ENCODE results near the gene TFF1. TPM values are rescaled to one million over a fixed set of nuclear protein-coding genes. Genes with fewer than 3 reads are reported as not detected.

The TFF1 gene
- total RNA-seq, 2 donors from 2014 or later, result not detected

DNA sequence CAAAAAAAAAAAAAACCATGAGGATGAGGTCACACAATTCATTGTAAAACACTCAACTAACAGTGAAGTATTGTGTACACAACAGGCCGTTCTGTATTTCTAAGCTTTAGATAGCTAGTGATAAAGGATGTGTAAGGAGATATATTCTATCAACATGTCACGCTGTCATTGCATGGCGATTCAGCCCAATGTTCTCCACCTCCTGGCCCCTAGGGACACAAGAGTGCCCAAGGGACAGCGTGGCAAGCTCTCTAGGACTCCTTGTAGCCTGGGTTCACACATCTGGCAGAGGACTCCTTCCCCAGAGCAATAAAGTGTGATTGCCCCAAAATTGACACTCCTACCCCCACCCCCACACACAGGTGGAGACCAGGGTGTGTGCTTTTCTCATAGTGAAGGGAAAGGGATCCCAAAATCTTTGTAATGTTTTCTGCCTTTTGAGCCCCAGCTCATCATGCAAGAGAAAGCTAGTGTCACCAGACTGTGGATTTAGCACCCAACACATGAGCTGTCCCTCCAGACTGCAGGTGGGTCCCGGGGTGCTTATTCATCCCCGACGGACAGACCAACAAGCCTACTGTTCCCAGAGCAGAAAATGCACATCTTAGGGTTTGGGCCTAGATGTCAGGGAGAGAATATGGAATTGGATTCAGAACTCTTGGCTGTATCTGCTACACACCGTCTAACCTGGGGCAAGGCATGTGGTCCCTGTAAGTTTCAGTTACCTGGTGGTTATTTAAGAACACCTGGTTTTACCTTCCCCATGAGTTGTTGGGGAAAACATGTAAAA is 18.0 kb upstream of the TFF1 start:
- Mint-ChIP-seq H3K36me3 (ENCODE audit: low read depth) (peaks cover 6% of the 10 kb centered on the region), H3K4me1 (peaks cover 25% of the 10 kb centered on the region), H3K27ac (peak overlapping the region; percentile 45), H3K4me3 (no peak overlapping the region), H3K27me3 (no peaks in the 10 kb centered on the region)
- ATAC-seq (no peak), DNase-seq (no peak)
- no peaks in the 10 kb centered on the region for H3K9me3 ChIP-seq (ENCODE audit: control insufficient read depth, low read length, poor library complexity, severe bottlenecking)

DNA sequence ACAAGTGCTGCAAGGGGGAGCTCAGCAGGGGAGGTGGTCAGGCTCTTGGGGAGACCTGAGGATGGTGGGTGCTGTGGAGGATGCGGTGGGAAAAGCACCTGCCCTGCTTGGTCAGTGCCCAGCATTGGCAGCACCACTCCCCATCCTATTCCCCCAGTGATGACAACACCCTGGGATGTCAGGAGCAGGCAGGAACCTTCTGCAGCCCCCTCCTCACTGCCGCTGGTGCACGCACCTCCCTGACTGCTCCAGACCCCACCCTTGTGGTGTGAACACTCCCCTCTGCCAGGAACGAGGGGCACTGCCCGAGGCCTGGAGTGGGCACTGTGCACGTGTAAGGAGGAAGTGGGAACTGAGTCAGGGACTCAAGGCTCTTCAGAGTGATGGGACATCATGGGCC is 17.0 kb upstream of the TFF1 start:
- Mint-ChIP-seq H3K27me3 (no peaks in the 10 kb centered on the region), H3K36me3 (ENCODE audit: low read depth) (peaks cover 6% of the 10 kb centered on the region), H3K27ac (no peak overlapping the region), H3K4me1 (peaks cover 16% of the 10 kb centered on the region), H3K4me3 (no peak overlapping the region)
- DNase-seq (no peak), ATAC-seq (no peak)
- no peaks in the 10 kb centered on the region for H3K9me3 ChIP-seq (ENCODE audit: control insufficient read depth, low read length, poor library complexity, severe bottlenecking)

DNA sequence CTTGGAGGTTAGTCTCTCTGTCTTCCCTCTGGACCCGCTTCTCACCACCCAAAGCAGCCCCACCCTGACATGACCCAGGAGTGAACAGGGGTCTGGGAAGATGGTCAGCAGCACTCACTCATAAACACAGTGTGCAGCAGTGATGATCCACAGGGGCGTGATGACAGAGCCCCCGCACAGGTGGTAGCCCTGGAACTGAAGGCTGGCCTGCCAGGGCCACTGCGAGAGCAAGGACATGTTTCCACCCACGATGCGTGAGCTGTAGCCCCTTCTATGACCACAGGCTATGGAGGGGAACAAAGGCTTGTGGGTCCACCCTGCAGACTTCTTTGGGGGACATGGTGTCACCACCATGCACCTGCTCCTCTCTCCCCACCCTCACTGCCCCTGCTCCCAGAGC is 16.6 kb upstream of the TFF1 start:
- no peaks in the 10 kb centered on the region for H3K27me3 Mint-ChIP-seq
- no peak for ATAC-seq
- H3K9me3 ChIP-seq (ENCODE audit: control insufficient read depth, low read length, poor library complexity, severe bottlenecking), result no peaks in the 10 kb centered on the region
- peaks cover 12% of the 10 kb centered on the region for H3K4me1 Mint-ChIP-seq
- no peak overlapping the region for H3K27ac Mint-ChIP-seq
- H3K36me3 Mint-ChIP-seq (ENCODE audit: low read depth), result peaks cover 6% of the 10 kb centered on the region
- H3K4me3 Mint-ChIP-seq, result no peak overlapping the region
- no peak for DNase-seq

DNA sequence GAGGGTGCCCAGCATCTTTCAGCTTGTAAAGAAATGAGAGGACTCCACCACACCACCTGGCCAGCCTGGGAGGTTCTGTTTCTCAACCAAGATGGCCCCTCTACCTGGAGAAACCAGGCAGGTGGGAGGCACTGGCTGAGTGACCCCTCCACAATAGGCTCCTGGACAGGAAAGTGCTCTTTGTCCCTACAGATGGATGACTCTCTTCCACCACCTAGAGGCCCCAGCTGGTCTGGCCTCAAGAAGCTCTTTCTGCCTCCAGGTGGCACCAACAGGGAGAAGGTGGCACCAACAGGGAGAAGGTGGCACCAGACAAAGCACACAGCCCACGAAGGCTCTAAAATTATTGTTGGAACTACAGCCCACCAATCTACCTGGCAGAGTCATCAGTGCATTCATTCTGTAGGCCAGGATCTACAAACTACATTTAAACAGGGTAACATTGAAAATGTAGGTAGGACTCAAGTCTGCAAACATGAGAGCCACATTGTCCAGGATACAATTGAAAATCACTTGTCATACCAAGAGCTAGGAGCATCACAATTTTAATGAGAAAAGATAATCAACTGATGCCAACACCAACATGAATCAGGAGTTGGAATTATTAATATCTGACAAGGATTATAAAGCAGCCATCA is 15.1 kb upstream of the TFF1 start:
- H3K27ac Mint-ChIP-seq, result no peak overlapping the region
- no peaks in the 10 kb centered on the region for H3K27me3 Mint-ChIP-seq
- H3K4me3 Mint-ChIP-seq, result no peak overlapping the region
- peaks cover 2% of the 10 kb centered on the region for H3K4me1 Mint-ChIP-seq
- H3K9me3 ChIP-seq (ENCODE audit: control insufficient read depth, low read length, poor library complexity, severe bottlenecking), result no peaks in the 10 kb centered on the region
- DNase-seq (peak in 1 of 3 donors; percentile 30), ATAC-seq (peak; percentile 78)
- H3K36me3 Mint-ChIP-seq (ENCODE audit: low read depth), result peaks cover 3% of the 10 kb centered on the region

DNA sequence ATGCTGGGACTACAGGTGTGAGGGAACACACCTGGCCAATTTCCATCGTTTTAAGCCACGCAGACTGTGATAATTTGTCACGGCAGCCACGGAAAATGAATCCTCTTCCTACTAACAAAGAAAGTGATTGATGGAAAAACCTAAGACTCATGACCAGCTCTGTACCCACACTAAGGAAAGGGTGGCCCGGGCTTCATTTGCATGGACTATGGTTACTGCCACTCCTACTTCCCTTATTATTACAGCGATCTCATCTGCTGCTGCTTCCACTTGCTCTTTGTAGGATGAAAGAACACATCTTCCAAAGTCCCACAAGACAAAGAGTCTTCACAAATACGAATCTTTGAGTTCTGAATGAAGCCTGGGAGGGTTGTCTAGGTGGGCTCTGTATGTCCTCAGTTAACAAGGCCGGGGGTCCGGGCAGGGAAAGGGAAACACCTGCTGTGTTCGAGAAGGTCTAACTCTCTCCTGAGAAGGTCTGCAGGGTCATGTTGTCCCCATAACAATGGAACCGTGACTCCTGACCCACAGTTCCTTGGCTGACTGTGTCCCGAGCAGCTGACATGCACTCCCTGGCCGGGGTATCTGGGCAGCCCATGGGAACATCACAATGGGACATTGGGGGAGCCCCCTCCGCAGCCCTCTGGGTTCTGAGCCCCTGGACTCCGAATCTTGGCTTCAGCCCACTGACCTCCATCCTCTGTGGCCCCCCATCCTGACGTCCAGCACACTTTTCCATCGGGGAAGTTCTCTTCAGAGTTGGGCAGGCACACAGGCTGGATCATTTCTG is 13.3 kb upstream of the TFF1 start:
- ATAC-seq, result no peak
- no peak overlapping the region for H3K4me3 Mint-ChIP-seq
- H3K9me3 ChIP-seq (ENCODE audit: control insufficient read depth, low read length, poor library complexity, severe bottlenecking), result no peaks in the 10 kb centered on the region
- H3K4me1 Mint-ChIP-seq, result peaks cover 2% of the 10 kb centered on the region
- H3K27ac Mint-ChIP-seq, result no peak overlapping the region
- H3K36me3 Mint-ChIP-seq (ENCODE audit: low read depth), result peaks cover 3% of the 10 kb centered on the region
- DNase-seq, result no peak
- H3K27me3 Mint-ChIP-seq, result peaks cover 4% of the 10 kb centered on the region

DNA sequence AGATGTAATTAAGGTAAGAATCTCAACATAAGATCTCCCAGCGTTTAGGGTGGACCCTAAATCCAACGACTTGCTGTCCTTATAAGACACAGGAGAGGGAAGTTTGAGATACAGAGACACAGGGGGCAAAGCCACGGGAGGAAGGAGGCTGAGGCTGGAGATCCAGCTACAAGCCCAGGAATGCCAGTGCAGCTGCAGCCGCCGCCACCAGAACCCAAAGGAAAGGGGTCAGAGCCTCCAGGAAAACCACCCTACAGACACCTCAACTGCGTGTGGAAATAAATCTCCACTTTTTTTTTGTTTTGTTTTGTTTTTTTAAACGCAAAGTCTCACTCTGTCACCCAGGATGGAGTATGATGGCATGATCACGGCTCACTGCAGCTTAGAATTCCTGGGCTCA is 12.1 kb upstream of the TFF1 start:
- Mint-ChIP-seq H3K36me3 (ENCODE audit: low read depth) (peaks cover 3% of the 10 kb centered on the region), H3K27me3 (peaks cover 4% of the 10 kb centered on the region), H3K4me3 (no peak overlapping the region), H3K27ac (no peak overlapping the region), H3K4me1 (peaks cover 4% of the 10 kb centered on the region)
- DNase-seq (no peak), ATAC-seq (no peak)
- no peaks in the 10 kb centered on the region for H3K9me3 ChIP-seq (ENCODE audit: control insufficient read depth, low read length, poor library complexity, severe bottlenecking)

DNA sequence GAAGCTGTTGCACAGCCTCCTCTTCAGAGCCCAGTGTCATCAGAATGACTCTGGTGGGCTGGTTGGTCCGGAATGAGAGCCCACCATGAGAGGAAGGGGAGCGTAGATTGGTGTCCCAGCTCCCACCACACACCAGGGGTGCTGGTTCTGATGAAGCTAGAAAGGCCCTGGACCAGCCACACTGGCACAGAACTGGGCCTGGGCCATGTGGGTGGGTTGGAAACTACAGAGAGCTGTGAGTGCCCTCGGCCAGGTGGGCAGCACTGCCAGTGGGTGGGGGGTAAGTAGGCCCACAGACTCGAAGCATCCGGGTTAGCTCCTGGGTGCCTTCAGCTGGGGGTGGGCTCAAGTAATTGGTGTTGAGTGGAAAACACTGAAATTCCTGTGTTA is 11.6 kb upstream of the TFF1 start:
- Mint-ChIP-seq H3K27me3 (peaks cover 4% of the 10 kb centered on the region), H3K27ac (peak overlapping the region; percentile 56), H3K4me1 (peaks cover 4% of the 10 kb centered on the region), H3K4me3 (no peak overlapping the region), H3K36me3 (ENCODE audit: low read depth) (peaks cover 3% of the 10 kb centered on the region)
- H3K9me3 ChIP-seq (ENCODE audit: control insufficient read depth, low read length, poor library complexity, severe bottlenecking), result no peaks in the 10 kb centered on the region
- ATAC-seq (no peak), DNase-seq (no peak)

DNA sequence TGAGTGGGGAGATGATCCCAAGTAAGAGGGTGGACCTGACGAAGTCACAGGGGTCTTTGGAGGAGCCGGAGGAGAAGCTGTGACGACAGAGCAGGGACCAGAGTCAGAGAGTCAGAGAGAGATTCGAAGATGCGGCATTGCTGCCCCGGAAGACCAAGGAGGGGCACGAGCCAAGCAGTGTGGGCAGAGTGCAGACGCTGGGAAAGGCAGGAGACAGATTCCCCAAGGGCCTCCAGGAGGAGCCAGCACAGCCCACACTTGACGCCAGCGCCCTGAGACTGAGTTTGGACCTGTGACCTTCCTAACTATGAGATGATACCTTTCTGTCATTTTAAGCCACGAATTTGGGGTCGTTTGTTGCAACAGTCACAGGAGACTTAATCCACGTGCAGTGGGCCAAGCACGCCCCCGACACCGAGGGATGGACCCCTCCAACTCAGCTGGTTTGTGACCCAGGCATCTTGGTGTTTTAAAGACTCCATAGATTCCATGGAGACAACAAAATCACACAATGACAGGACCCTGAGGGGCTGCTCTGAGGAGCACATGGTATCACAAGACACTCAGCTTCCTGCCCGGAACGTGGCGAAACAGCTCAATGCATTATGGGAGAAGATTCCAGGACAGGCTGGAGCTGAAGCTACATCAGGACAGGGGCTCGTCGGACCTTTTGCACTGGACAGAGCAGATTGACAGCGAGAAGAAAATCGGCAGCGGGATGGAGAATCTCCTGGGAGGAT is 11.0 kb upstream of the TFF1 start:
- no peaks in the 10 kb centered on the region for H3K36me3 Mint-ChIP-seq (ENCODE audit: low read depth)
- no peak for ATAC-seq
- H3K9me3 ChIP-seq (ENCODE audit: control insufficient read depth, low read length, poor library complexity, severe bottlenecking), result no peaks in the 10 kb centered on the region
- H3K27me3 Mint-ChIP-seq, result peaks cover 4% of the 10 kb centered on the region
- peaks cover 4% of the 10 kb centered on the region for H3K4me1 Mint-ChIP-seq
- H3K27ac Mint-ChIP-seq, result peak overlapping the region; percentile 56
- no peak for DNase-seq
- no peak overlapping the region for H3K4me3 Mint-ChIP-seq

DNA sequence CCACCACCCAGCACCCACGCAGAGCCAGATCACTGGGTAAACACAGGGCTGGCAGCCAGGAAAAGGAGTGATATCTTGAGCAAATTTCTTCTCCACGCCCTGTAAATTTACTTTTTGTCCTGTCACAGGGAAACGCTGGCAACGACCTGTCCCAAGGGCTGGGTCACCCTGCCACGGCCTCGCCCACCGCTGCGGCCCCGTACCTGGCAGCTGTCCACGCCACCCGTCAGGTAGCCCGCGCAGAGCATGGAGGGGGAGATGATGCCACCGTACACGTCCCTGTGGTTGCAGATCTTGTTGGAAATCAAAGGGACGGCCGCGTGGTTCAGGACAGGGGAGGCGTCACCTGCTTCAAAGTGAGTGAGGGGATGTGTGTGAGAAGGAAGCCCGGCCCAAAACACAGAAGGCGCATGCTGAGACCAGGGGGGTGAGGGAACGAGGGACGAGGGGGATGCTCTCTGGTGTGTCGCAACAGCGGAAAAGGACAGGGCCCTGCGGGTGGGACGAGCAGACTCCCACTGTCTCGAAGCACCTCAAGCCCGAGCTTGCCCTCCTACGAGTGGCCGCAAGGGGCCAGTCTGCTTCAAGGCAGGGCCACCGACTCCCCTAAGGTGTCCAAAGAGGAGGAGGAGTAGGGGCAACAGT is 10.1 kb upstream of the TFF1 start:
- Mint-ChIP-seq H3K36me3 (ENCODE audit: low read depth) (no peaks in the 10 kb centered on the region), H3K27me3 (peaks cover 4% of the 10 kb centered on the region), H3K4me1 (peaks cover 7% of the 10 kb centered on the region), H3K4me3 (no peak overlapping the region), H3K27ac (no peak overlapping the region)
- no peaks in the 10 kb centered on the region for H3K9me3 ChIP-seq (ENCODE audit: control insufficient read depth, low read length, poor library complexity, severe bottlenecking)
- ATAC-seq (no peak), DNase-seq (no peak)

DNA sequence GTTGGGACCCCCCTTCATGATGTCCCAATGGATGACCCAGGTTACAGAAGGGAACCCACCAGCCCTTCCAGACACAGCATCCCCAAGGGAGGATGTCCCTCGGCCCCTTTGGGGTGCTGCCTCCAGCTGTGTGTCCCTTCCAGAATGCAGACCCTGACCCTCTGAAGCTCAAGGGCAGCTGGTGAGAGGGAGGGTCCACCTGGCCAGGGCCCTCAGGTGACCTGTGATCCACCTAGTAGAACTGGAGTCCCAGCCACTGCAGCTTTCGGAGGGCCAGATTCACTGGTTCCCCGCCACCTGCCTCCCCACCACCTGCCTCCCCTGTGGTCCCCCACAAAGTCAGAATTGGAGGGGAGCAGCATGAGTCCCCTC is 9.6 kb upstream of the TFF1 start:
- DNase-seq, result no peak
- no peak overlapping the region for H3K4me3 Mint-ChIP-seq
- peaks cover 7% of the 10 kb centered on the region for H3K4me1 Mint-ChIP-seq
- H3K27me3 Mint-ChIP-seq, result peaks cover 4% of the 10 kb centered on the region
- H3K27ac Mint-ChIP-seq, result no peak overlapping the region
- no peaks in the 10 kb centered on the region for H3K36me3 Mint-ChIP-seq (ENCODE audit: low read depth)
- ATAC-seq, result no peak
- no peaks in the 10 kb centered on the region for H3K9me3 ChIP-seq (ENCODE audit: control insufficient read depth, low read length, poor library complexity, severe bottlenecking)

DNA sequence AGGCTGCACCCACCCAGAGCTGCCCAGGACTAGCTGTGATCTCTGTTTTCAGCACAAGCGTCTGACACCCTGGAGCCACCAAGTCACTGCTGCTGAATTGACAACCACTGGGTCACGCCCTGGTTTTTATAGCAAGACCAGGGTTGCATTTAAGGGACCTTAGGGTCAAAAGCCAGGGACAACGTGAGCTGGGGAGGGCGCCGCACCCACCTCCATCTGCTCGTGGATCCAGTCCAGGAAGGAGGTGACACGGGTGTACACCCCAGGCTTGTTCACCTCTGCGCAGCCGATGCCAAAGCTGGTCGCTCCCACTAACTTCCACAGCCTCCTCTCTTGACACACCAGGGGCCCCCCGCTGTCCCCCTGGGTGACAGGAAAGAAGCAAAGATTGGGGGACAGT is 9.2 kb upstream of the TFF1 start:
- Mint-ChIP-seq H3K27me3 (peaks cover 4% of the 10 kb centered on the region), H3K27ac (no peak overlapping the region), H3K36me3 (ENCODE audit: low read depth) (no peaks in the 10 kb centered on the region), H3K4me1 (peaks cover 9% of the 10 kb centered on the region), H3K4me3 (peak overlapping the region; percentile 69)
- ATAC-seq (no peak), DNase-seq (no peak)
- H3K9me3 ChIP-seq (ENCODE audit: control insufficient read depth, low read length, poor library complexity, severe bottlenecking), result no peaks in the 10 kb centered on the region

DNA sequence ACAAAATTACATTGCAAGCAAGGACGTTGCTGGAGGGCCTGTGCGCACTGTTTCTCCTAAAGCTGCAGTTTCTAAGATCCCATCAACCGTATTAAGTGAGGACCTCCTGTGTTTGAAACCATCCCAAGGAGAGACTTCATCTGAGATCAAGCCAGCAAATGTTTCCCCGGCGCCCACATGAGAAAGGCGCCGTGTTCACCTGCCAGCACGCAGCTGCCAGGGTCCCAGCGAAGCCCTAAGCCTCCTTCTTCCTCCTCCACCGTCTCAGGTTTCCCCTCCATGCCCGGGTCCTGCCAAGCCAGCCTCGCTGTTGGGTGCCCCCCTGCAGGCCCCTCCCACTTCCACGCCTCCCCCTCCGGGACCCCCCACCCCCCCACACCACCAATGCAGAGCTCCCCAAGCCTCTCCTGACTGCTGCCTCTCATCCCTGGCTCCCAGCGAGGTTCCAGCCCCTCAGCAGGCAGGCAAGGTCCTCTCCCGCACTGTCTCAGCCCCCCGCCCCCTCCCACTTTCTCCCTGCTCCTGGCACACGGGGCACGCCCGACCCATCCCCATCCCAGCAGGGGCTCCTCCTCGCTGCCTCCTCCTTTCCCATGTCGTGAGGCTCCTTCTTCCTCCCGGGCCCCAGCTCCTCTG is 8.6 kb upstream of the TFF1 start:
- peaks cover 9% of the 10 kb centered on the region for H3K4me1 Mint-ChIP-seq
- H3K27me3 Mint-ChIP-seq, result peaks cover 4% of the 10 kb centered on the region
- ATAC-seq (no peak), DNase-seq (no peak)
- H3K36me3 Mint-ChIP-seq (ENCODE audit: low read depth), result no peaks in the 10 kb centered on the region
- peak overlapping the region; percentile 69 for H3K4me3 Mint-ChIP-seq
- no peaks in the 10 kb centered on the region for H3K9me3 ChIP-seq (ENCODE audit: control insufficient read depth, low read length, poor library complexity, severe bottlenecking)
- H3K27ac Mint-ChIP-seq, result peak overlapping the region; percentile 53
